GM11168 (cell line): Measurements from ENCODE around the gene PLSCR3.
"Not testable (repeated sequence)": the region's sequence is repeated elsewhere in the genome, so short reads cannot be mapped to it uniquely, and the experiment has no call there.

Experiments used
- in situ Hi-C: fragments of 300-500 bp; cut with MboI; formaldehyde crosslinking; loops from one replicate; pipeline ENCODE4 v1.12.0; 2022; ENCODE audit warnings: low sequenced_read_pairs; ENCODE audit not compliant: unreplicated experiment

PLSCR3 gene

DNA sequence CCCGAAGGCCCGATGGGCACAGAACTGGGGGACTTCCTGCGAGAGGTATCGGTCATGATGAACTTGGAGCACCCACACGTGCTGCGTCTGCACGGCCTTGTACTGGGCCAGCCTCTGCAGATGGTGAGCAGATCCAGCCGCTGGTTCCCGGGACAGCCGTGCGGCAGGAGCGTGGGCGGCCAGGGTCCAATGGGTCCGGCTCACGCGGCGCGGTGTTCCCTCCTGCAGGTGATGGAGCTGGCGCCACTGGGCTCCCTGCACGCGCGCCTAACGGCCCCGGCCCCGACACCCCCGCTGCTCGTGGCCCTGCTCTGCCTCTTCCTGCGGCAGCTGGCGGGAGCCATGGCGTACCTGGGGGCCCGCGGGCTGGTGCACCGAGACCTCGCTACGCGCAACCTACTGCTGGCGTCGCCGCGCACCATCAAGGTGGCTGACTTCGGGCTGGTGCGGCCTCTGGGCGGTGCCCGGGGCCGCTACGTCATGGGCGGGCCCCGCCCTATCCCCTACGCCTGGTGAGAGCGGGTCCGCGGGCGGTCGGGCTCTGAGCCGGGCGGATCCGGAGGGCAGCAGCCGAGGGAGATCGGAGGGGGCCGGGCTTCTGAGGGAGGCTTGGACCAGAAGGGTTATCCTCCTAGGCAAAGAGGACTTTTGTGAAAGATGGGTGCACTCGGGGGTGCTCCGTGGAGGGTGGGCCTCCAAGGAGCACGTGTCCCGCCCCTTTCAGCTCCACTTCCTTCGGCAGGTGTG is 10.4 kb downstream of the PLSCR3 start:
- in situ Hi-C loops = no loop called here

DNA sequence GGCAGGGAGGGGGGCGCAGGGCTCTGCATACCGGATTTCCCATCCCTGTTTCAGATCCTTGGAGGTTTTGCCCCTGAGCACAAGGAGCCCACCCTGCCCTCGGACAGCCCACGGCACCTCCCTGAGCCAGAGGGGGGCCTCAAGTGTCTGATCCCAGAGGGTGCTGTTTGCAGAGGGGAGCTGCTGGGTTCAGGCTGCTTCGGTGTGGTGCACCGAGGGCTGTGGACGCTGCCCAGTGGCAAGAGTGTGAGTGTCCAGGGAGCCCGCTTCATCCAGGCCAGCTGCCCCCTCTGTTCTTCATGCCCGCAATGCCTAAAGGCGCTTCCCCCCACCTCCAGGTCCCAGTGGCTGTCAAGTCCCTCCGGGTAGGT is 11.0 kb downstream of the PLSCR3 start:
- in situ Hi-C loops = no loop called here

DNA sequence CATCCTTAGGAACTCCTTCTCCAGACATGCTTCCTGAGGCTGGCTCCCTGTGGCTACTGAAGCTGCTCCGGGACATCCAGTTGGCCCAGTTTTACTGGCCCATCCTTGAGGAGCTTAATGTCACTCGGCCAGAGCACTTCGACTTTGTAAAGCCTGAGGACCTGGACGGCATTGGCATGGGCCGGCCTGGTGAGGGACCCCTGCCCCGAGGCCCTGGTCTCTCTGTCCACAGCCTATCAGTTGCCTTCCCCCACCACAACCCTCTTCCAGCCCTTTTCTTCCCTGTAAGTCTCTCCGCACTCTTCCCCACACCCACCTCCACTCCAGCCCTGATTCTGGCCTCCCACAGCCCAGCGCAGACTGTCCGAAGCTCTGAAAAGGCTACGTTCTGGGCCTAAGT is 11.4 kb downstream of the PLSCR3 start:
- in situ Hi-C loops = no loop called here

DNA sequence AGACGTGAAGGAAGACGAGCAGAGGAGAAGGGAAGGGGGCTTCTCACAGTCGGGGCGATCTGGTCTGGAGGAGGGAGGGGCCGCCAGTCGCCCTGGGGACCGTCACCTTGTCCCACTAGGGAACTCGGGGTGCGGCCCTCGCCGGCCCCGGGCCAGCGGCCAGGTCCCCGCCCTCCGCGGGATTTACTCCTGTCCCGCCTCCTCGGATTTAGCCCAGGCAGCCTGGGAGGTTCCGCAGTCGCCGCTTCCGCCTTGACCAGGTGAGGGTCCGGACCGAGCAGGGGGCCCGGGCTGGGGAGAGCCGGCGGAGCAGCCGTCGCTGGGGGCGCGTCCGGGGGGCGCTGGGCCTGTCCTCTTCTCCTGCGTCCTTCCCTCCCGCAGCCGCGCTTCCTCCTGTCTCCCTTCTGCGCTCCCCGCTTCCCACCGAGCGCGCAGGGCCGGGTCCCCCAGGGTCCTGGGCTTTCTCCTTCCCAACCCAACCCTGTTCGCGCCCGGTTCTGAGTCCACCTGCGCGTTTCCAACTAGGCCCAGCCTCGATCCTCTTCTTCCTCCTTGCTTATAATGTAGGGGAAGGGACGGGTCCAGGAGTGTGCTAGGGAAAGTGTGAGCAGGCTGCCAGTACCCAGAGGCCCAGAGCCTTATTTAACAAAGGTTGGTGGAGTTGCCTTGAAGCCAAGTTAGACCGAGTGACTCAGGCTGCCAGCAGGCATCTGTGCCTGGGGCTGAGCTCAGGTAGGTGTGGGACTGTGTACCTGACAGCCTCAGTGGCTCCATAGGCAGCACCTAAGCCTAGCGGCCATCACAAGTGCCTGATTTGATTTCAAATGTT is 13.3 kb downstream of the PLSCR3 start, which contains the start of gene TNK1:
Gene TNK1, plus strand, starts transcription at position 235 of the 829 bp plus-strand sequence. CDS start 1,838 bp downstream, outside the sequence.
- in situ Hi-C loops = no loop called here

- in situ Hi-C loops = no loop called here
These were observed 14.0 kb downstream of the PLSCR3 start for GRCh38 chr17:7380321-7380720.

GRCh38 chr17:7379134-7379533 is 15.2 kb downstream of the PLSCR3 start:
- in situ Hi-C loops = no loop called here

GRCh38 chr17:7374353-7374752 is 20.0 kb downstream of the PLSCR3 start:
- in situ Hi-C loops = no loop called here

DNA sequence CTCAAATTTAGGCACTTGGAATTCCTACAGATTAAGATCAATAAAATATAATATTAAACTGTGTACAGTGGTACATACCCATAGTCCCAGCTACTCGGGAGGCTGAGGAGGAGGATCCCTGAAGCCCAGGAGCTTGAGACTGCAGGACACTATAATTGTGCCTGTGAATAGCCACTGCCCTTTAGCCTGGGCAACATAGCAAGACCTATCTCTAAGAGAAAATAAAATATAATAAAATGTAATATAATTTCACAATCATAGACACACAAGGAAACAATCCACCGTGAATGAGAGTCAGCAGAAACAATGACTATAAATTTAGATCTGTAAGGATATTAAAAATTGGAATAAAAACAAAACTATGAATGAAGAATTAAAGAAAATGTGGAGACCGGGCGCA is 23.5 kb downstream of the PLSCR3 start:
- in situ Hi-C loops = no loop called here

GRCh38 chr17:7369825-7370224 is 24.5 kb downstream of the PLSCR3 start:
- in situ Hi-C loops = no loop called here

DNA sequence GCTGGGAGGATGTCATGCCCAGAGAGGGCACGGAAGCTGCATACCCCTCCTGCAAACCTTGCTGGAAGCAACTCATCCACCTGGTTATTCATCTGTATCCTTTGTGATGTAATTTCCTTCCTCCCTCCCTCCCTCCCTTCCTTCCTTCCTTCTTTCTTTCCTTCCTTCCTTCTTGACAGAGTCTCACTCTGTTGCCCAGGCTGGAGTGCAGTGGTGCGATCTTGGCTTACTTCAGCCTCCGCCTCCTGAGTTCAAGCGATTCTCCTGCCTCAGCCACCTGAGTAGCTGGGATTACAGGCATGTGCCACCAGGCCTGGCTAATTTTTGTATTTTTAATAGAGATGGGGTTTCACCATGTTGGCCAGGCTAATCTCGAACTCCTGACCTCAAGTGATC is 25.7 kb downstream of the PLSCR3 start:
- in situ Hi-C loops = not testable (repeated sequence)

DNA sequence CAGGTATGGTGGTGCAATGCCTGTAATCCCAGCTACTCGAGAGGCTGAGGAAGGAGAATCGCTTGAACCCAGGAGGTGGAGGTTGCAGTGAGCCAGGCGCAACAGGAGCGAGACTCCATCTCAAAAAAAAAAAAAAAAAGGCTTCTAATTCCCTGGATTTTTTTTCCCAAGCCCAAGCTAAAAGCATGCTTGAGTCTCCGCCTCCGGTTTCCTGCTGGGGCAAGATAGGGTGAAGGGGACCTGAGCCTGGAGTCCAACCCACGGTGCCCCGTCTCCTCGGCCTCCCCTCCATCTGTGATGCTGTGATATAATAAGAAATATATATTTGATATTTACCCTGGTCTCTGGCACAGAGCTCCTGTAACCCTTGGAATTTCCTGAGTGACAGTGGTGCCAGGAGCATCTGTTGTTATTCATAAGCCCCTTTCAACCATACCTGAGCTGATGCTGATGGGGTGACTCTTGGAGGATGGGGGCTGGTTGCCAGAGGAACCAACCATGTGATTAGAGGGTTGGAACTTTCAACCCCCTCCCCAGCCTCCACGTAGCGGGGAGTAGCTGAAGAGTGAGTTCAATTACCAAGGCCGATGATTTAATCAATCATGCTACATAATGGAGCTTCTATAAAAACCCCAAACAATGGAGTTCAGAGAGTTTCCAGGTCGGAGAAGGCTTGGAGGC is 26.3 kb downstream of the PLSCR3 start:
- in situ Hi-C loops = no loop called here

DNA sequence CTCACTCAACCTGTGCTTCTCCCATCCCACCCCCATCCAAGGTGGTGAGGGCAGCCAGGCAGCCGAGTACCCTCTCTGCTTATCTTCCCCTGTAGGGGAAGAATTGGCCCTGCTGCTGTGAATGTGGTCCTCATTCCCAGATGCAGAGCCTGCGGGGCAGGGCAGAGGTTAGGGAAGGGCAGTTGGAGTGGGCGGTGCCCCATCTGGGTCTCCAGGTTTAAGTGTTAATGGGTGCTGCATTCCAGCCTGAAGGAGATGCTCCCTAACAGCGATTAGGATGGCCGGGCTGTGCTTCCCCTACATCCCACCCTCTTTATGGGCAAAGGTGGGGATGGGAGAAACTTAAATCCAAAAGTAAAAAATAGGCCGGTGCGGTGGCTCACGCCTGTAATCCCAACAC is 27.2 kb downstream of the PLSCR3 start:
- in situ Hi-C loops = no loop called here

GRCh38 chr17:7365963-7366362 is 28.4 kb downstream of the PLSCR3 start:
- in situ Hi-C loops = not testable (repeated sequence)

DNA sequence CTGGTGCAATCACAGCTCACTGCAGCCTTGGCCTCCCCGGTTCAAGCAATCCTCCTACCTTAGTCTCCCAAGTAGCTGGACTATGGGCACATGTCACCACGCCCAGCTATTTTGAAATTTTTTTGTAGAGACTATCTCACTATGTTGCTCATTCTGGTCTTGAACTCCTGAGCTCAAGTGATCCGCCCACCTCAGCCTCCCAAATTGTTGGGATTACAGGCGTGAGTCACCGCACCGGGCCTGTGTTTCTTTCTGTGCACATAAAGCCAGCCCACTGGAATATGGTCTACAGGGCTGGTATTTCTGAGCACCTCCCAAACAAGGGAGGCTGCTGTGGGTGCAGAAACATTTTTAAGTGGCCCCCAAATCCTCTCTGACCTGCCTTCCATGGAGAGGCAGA is 31.0 kb downstream of the PLSCR3 start:
- in situ Hi-C loops = no loop called here

DNA sequence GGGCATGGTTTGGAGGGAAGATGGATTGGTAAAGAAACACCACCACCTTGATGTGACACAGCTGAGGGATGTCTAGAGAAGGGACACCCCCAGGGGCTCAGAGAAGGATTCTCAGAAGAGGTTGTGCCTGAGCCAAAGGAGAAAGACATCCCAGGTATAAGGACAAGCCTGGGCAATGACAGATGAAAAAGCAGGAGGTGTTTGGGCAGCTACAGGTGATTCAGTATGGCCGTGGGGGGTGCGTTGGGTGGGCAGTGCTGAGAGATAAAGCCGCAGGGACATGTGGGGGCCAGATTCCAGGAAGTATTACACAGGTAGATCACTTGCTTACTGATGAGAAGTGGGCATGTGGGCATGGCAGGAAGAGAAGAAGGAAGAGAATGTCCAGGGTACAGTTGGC is 32.4 kb downstream of the PLSCR3 start:
- in situ Hi-C loops = no loop called here

DNA sequence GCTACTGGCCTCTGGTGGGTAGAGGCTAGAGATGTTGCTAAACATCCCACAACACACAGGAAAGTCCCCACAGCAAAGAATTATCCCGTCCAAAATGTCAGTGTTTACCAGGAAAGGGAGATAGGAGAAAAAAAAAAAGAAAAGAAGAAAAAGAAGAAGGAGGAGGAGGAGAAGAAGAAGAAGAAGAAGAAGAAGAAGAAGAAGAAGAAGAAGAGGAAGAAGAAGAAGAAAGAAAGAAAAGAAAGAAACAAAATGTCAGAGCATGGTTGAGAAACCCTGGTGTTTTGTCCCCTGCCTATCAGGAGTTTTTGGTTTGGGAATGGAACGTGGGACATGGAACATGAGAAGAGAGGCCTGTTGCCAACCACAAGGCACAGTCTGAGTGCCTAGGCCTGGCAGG is 36.9 kb downstream of the PLSCR3 start:
- in situ Hi-C loops = no loop called here

- in situ Hi-C loops = no loop called here
These were observed 37.6 kb downstream of the PLSCR3 start for GRCh38 chr17:7356756-7357155.

DNA sequence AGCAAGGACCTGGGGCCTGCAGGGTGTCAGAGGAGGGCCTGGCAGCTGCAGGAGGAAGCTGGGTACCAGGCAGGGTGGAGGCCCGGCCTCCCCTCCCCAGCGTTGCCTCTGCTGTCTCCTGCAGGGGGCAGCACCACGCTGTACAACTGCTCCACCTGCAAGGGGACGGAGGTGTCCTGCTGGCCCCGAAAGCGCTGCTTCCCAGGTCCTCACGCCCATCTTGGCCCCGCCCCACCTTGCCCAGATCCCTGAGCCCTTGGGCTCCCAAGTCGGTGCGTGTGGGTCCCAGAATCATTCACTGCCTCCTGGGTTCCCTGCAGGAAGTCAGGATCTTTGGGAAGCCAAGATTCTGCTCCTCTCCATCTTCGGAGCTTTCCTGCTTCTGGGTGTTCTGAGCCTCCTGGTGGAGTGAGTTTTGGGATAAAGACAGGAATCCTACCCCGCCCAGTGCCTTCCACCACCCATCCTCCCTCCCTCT is 38.2 kb downstream of the PLSCR3 start:
- in situ Hi-C loops = no loop called here

GRCh38 chr17:7355573-7355972 is 38.8 kb downstream of the PLSCR3 start:
- in situ Hi-C loops = no loop called here

DNA sequence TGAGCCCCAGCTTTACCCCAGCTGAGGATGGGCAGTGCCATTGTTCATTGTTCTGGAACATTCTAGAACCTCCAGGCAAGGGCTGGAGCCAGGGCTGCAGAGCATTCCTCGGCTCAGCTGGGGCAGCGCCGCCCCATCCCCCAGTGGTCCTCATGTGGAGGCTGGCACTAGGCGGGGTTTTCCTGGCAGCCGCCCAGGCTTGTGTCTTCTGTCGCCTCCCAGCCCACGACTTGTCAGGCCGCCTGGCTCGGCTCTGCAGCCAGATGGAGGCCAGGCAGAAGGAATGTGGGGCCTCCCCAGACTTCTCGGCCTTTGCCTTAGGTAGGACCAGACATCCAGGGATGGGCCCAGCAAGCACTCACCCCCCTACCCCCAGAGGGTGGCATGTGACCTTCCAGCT is 39.3 kb downstream of the PLSCR3 start, which contains the start of gene TMEM95:
Gene TMEM95, plus strand, starts transcription at position 104 of the 400 bp plus-strand sequence. Its CDS starts 49 bp downstream, at position 153.
- in situ Hi-C loops = no loop called here
